ENCODE results near the gene EXOSC5.
A peak's percentile ranks its signal among the peaks of the same experiment; 100 is the strongest.
"Not testable (repeated sequence)": the region's sequence is repeated elsewhere in the genome, so short reads cannot be mapped to it uniquely, and the experiment has no call there.

EXOSC5 gene

DNA sequence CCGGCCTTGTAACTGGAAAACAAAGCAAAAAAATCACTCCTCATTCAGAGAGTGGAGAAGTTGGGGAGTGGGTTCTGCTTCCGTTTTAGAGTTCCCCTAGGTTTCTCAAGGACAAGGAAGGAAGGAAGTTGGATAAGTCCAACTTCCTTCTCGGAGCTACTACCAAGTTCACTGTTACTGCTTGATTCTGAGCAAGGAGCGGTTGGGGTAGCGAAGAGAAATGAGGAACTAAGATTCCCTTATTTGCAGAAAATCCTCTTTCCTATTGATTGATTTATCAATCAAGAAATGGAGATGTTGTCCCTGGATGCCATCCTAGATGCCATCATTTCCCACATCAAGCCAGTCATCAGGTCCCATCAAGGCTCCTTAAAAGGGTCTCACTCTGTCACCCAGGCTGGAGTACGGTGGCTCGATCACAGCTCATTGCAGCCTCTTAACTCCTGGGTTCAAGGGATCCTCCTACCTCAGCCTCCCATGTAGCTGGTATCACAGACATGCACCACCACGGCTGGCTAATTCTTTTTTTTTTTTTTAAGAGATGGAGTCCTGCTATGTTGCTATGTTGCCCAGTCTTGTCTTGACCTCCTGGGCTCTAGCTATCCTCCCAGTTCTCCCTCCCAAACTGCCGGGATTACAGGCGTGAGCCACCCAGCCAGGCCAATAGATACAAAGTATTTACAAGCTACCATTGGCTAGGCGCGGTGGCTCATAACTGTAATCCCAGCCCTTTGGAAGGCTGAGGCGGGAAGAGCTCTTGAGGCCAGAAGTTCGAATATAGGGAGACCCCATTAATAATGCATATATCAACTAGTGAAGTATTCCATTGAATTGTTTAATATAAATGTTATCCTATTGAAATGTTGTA is 32.4 kb downstream of the EXOSC5 start:
- no peak for DNase-seq

- DNase-seq, result peak; percentile 89
Measured at GRCh38 chr19:41363753-41364523, 33.2 kb downstream of the EXOSC5 start, which contains the start of gene B9D2. TSS of gene B9D2 (minus strand) at chr19:41364149. CDS start at chr19:41363519, 630 bp downstream.

DNA sequence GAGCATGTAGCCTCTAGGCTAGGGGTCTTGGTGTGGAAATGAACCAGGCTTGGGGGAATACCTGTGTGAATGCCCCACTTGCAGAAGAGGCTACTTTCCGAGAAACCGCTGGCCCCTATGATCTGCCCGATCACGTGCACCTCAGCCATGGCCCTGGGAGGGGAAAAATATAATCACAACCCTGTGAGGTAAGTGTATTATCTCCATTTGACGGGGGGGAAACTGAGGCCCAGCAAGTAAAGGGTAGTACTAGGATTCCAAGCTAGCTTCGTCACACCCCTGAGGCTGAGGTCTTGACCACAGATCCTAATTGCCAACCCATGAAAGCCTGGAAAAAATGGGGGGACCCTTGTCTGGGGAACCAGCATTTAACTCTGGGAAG is 33.8 kb downstream of the EXOSC5 start:
- DNase-seq, result no peak

GRCh38 chr19:41362143-41362847 is 34.9 kb downstream of the EXOSC5 start:
- DNase-seq, result no peak

GRCh38 chr19:41359741-41360140 is 37.4 kb downstream of the EXOSC5 start:
- peak; percentile 39 for DNase-seq

DNA sequence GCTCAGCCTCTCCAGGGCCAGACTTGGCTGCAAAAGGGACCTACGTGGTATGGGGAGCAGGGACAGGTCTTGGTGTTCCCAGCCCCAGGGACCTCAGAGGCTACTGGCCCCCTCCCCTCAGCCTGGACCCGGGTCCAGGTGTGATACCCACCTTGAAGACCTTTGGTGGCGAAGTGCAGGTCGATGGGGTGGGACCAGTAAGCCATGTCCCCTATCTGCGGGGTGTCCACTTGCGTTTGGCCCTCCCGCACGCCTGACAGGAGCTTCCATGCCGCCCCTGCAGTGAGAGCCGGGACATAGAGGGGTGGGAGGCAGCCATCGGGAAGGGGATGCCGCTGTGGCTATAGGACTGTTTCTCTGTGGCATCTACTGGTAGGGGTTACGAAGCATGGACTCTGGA is 39.4 kb downstream of the EXOSC5 start:
- DNase-seq, result no peak

- no peak for DNase-seq
Measured at GRCh38 chr19:41356984-41357739, 40.0 kb downstream of the EXOSC5 start.

- no peak for DNase-seq
Measured at GRCh38 chr19:41355802-41356201, 41.4 kb downstream of the EXOSC5 start.

GRCh38 chr19:41355035-41355434 is 42.1 kb downstream of the EXOSC5 start:
- no peak for DNase-seq

- DNase-seq, result no peak
Measured at GRCh38 chr19:41354343-41354953, 42.7 kb downstream of the EXOSC5 start.

- no peak for DNase-seq
Measured at GRCh38 chr19:41353466-41354342, 43.5 kb downstream of the EXOSC5 start, which contains the start of gene TGFB1. TSS of gene TGFB1 (minus strand) at chr19:41353922. CDS start at chr19:41353044, 878 bp downstream.

DNA sequence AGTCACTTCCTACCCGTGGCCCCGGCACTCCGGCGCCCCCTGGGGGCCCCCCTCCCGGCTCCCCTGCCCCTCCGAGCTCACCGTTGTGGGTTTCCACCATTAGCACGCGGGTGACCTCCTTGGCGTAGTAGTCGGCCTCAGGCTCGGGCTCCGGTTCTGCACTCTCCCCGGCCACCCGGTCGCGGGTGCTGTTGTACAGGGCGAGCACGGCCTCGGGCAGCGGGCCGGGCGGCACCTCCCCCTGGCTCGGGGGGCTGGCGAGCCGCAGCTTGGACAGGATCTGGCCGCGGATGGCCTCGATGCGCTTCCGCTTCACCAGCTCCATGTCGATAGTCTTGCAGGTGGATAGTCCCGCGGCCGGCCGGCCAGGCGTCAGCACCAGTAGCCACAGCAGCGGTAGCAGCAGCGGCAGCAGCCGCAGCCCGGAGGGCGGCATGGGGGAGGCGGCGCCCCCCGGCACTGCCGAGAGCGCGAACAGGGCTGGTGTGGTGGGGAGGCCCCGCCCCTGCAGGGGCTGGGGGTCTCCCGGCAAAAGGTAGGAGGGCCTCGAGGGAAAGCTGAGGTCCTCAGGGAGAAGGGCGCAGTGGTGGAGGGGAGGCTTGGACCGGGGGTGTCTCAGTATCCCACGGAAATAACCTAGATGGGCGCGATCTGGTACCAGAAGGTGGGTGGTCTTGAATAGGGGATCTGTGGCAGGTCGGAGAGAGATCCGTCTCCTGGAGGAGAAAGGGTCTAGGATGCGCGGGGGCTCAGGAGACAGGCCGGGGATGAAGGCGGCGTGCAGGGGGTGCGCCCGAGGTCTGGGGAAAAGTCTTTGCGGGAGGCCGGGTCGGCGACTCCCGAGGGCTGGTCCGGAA is 44.3 kb downstream of the EXOSC5 start:
- no peak for DNase-seq

- DNase-seq, result no peak
Measured at GRCh38 chr19:41352279-41352608, 44.9 kb downstream of the EXOSC5 start.

DNA sequence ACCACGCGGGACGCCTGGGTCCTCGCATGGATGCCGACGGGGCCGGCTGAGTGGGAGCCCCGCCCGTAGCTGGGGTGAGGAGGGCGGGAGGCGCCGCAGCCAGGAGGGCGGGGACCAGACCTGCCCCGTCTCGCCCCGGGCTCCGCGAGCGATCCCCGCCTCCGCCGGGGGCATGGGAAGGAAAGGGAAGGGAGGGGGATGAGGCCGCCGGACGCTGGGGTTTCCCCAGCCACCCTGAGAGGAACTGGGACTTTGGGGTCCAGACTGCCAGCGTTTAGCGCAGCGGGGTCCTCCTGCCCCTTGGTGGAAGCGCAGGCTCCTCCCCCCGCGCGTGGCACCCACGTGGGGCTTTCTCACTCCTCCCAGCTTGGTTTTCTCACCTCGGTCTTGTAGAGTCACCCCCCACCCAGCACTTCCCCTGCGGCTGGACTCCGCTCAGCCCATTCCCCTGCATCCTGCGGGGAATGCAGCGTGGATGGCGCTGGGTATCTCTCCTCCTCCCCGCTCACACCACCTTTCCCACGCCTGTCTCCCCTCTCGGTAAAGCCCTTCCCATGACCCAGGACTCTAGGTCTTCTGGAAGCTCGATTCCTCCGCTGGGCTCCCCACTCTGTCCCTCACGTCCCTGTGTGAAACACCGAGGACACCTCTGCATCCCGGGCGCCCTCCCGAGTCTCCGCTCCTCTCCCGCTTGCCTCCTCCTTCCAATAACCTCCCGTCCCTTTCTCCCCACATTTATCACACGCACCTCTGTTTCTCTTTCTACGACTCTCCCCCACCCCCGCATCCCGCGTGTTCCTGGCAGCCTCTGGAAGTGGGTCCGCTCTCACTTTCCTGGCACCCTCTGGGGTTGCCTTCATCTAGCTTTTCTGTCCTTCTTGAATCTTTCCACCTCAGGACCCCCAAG is 45.6 kb downstream of the EXOSC5 start:
- DNase-seq, result no peak

- DNase-seq, result no peak
Measured at GRCh38 chr19:41350735-41351338, 46.3 kb downstream of the EXOSC5 start.

DNA sequence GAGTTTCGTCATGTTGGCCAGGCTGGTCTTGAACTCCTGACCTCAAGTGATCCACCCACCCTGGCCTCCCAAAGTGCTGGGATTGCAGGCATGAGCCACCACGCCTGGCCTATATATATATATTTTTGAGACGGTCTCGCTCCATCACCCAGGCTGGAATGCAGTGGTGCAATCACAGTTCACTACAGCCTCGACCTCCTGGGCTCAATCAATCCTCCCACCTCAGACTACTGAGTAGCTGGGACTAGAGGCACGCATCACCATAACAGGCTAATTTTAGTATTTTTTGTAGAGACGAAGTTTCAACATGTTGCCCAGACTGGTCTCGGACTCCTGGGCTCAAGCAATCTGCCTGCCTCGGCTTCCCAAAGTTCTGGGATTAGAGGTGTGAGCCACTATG is 50.2 kb downstream of the EXOSC5 start:
- not testable (repeated sequence) for DNase-seq

- DNase-seq, result no peak
Measured at GRCh38 chr19:41344162-41344561, 53.0 kb downstream of the EXOSC5 start.

GRCh38 chr19:41341669-41342490 is 55.3 kb downstream of the EXOSC5 start:
- no peak for DNase-seq
